Sigmoid colon (tissue), 7 donors: ENCODE results near the gene DGKE. TPM values are rescaled to one million over a fixed set of nuclear protein-coding genes. Genes with fewer than 3 reads are reported as not detected.

Experiments
- DNase-seq: peaks from one replicate; pipeline ENCODE4 v3.0.0-alpha.2; 2019
- H3K27ac ChIP-seq, 4 donors: fragments of 200-600 bp; sonication (generic); one replicate each; pipeline ENCODE4 v1.5.1; 2016 to 2019; ENCODE audit warnings: mild to moderate bottlenecking in 1 of 4
- H3K27me3 ChIP-seq, 3 donors: fragments of 200-600 bp; sonication (generic); one replicate each; pipeline ENCODE4 v1.5.1; 2019; ENCODE audit warnings: mild to moderate bottlenecking in 1 of 3
- H3K36me3 ChIP-seq, 4 donors: fragments of 200-600 bp; sonication (generic); one replicate each; pipeline ENCODE4 v1.5.1; 2016 to 2019
- H3K4me1 ChIP-seq, 4 donors: fragments of 200-600 bp; sonication (generic); one replicate each; pipeline ENCODE4 v1.5.1; 2017 to 2019
- H3K4me3 ChIP-seq, 4 donors: fragments of 200-600 bp; sonication (generic); one replicate each; pipeline ENCODE4 v1.5.1; 2017 to 2019; ENCODE audit warnings: mild to moderate bottlenecking in 2 of 4, moderate library complexity in 1 of 4
- H3K9me3 ChIP-seq, 4 donors: fragments of 200-600 bp in 3 of 4; sonication (generic) in 3 of 4; one replicate each; pipeline versions ENCODE4 v1.5.1 to v1.6.1; 2013 to 2019
- CTCF ChIP-seq, 4 experiments: fragments of 450-650 bp in 3 of 4; fragments of 200-600 bp in 1 of 4; IDR thresholded peaks; one replicate each; pipeline ENCODE4 v1.5.1; 2016 to 2019; ENCODE audit warnings: antibody characterized with exemption in 4 of 4, mild to moderate bottlenecking in 3 of 4, moderate library complexity in 2 of 4
- EP300 ChIP-seq, 4 donors: sonication (generic); formaldehyde crosslinking; IDR thresholded peaks; one replicate each; pipeline ENCODE4 v1.6.1; 2017; ENCODE audit warnings: antibody characterized with exemption in 4 of 4
- POLR2A ChIP-seq, 2 donors: fragments of 450-650 bp; IDR thresholded peaks; one replicate each; pipeline ENCODE4 v1.6.1; 2016; ENCODE audit warnings: antibody characterized with exemption in 2 of 2, mild to moderate bottlenecking in 2 of 2, moderate library complexity in 2 of 2
- POLR2AphosphoS5 ChIP-seq, 4 donors: sonication (generic); formaldehyde crosslinking; IDR thresholded peaks; one replicate each; pipeline ENCODE4 v1.6.1; 2017; ENCODE audit warnings: antibody characterized with exemption in 4 of 4
- WGBS, 2 donors: extraction: QIAGEN DNeasy Blood & Tissue Kit; methylation state at CpG; one replicate each; pipeline ENCODE4 v1.1.7; 2013; 5-methylcytosine and 5-hydroxymethylcytosine counted together
- intact Hi-C: fragments of 100-400 bp; cut with DNase I; formaldehyde crosslinking; loops from one replicate; pipeline ENCODE4 v1.15.1; 2023
- polyA plus RNA-seq, 3 donors: library from polyadenylated mRNA; stranded (reverse); fragments of 200-250 nt; gene quantifications; one replicate each; pipeline ENCODE4 v1.2.3, GENCODE V29; 2013
- total RNA-seq, 4 donors: library from RNA; depleted of rRNA; stranded (reverse); fragments of >200 nt; gene quantifications; one replicate each; pipeline ENCODE4 v1.1.0, GENCODE V29; 2016
- donor health status: healthy with polysubstance abuse.
- donor health status: Bipolar disorder and iron deficiency.
- donor health status: healthy.

The DGKE gene
- total and polyA plus RNA-seq, 7 donors: 0.60 to 33.8 (median 20.3) TPM

- no peak for TF ChIP-seq POLR2A (IDR thresholded peaks at IDR 0.05)
- TF ChIP-seq POLR2AphosphoS5 (IDR thresholded peaks at IDR 0.05): no peak
- TF ChIP-seq CTCF (IDR thresholded peaks at IDR 0.05): no peak
- no peak for TF ChIP-seq EP300 (IDR thresholded peaks at IDR 0.05)
- peaks cover 0 to 11% (median 5%) of the 10 kb centered on the region in 4 donors for H3K4me1 ChIP-seq
- no peaks in the 10 kb centered on the region for H3K9me3 ChIP-seq
- DNase-seq: no peak
- no peak overlapping the region for H3K27ac ChIP-seq
- intact Hi-C loops: no loop called here
- H3K36me3 ChIP-seq: no peaks in the 10 kb centered on the region
- H3K4me3 ChIP-seq: no peak overlapping the region
- no peaks in the 10 kb centered on the region for H3K27me3 ChIP-seq
- WGBS, 2 donors: 69 to 79% methylated on average over 7 of the region's 7 CpGs
Measured at GRCh38 chr17:56812901-56813388, 21.0 kb upstream of the DGKE start.

GRCh38 chr17:56815711-56816110 lies 18.2 kb upstream of the DGKE start:
- Histone ChIP-seq H3K4me3 (no peak overlapping the region), H3K27me3 (no peaks in the 10 kb centered on the region), H3K9me3 (no peaks in the 10 kb centered on the region), H3K27ac (no peak overlapping the region), H3K36me3 (no peaks in the 10 kb centered on the region), H3K4me1 (peaks cover 0 to 8% (median 0%) of the 10 kb centered on the region in 4 donors)
- TF ChIP-seq CTCF (IDR thresholded peaks at IDR 0.05): no peak
- no peak for DNase-seq
- intact Hi-C loops: no loop called here
- 84% methylated on average over 6 of the region's 6 CpGs for WGBS, 2 donors

GRCh38 chr17:56817066-56817465 lies 16.9 kb upstream of the DGKE start:
- Histone ChIP-seq H3K27ac (no peak overlapping the region), H3K36me3 (no peaks in the 10 kb centered on the region), H3K4me3 (no peak overlapping the region), H3K4me1 (peaks cover 0 to 8% (median 0%) of the 10 kb centered on the region in 4 donors), H3K9me3 (no peaks in the 10 kb centered on the region), H3K27me3 (no peaks in the 10 kb centered on the region)
- TF ChIP-seq POLR2A (IDR thresholded peaks at IDR 0.05) (no peak), POLR2AphosphoS5 (IDR thresholded peaks at IDR 0.05) (no peak), EP300 (IDR thresholded peaks at IDR 0.05) (no peak), CTCF (IDR thresholded peaks at IDR 0.05) (no peak)
- intact Hi-C loops: no loop called here
- DNase-seq: no peak

GRCh38 chr17:56819030-56819429 lies 14.9 kb upstream of the DGKE start:
- intact Hi-C loops: loop anchor here (1.0 kb wide), 1 partner anchor 120 kb away; no protein-coding TSS in a partner anchor
- no peaks in the 10 kb centered on the region for H3K36me3 ChIP-seq
- H3K27ac ChIP-seq: no peak overlapping the region
- no peaks in the 10 kb centered on the region for H3K9me3 ChIP-seq
- no peak for TF ChIP-seq CTCF (IDR thresholded peaks at IDR 0.05)
- TF ChIP-seq POLR2A (IDR thresholded peaks at IDR 0.05): no peak
- TF ChIP-seq EP300 (IDR thresholded peaks at IDR 0.05): no peak
- DNase-seq: no peak
- peaks cover 0 to 8% (median 0%) of the 10 kb centered on the region in 4 donors for H3K4me1 ChIP-seq
- 87 to 91% methylated on average over 2 of the region's 2 CpGs for WGBS, 2 donors
- no peaks in the 10 kb centered on the region for H3K27me3 ChIP-seq
- H3K4me3 ChIP-seq: no peak overlapping the region

- no peaks in the 10 kb centered on the region for H3K27me3 ChIP-seq
- no peak for DNase-seq
- no peaks in the 10 kb centered on the region for H3K9me3 ChIP-seq
- H3K4me1 ChIP-seq: peaks cover 0 to 8% (median 0%) of the 10 kb centered on the region in 4 donors
- WGBS, 2 donors: 8 to 26% methylated on average over 14 of the region's 14 CpGs
- H3K27ac ChIP-seq: no peak overlapping the region
- no peak overlapping the region for H3K4me3 ChIP-seq
- TF ChIP-seq CTCF (IDR thresholded peaks at IDR 0.05): peak; percentile 68 to 87 (median 79)
- TF ChIP-seq POLR2AphosphoS5 (IDR thresholded peaks at IDR 0.05): no peak
- intact Hi-C loops: loop anchor here (1.0 kb wide), 1 partner anchor 120 kb away; no protein-coding TSS in a partner anchor
- no peaks in the 10 kb centered on the region for H3K36me3 ChIP-seq
Measured at GRCh38 chr17:56819431-56820145, 14.4 kb upstream of the DGKE start.
